Stimulated activated effector memory CD8-positive, alpha-beta T cell treated with anti-CD3 and anti-CD28 coated beads, Interleukin-12 subunit alpha, Interleukin-12 subunit beta, amount 100 ng/mL, for 72 hours (primary cell): ENCODE data around the gene TNFSF8.

ENCODE experiments used
- ATAC-seq: fragments of 150-1000 bp; cut with Tn5 transposase; 2 replicates; pipeline ENCODE4 v1.10.0; 2021
- DNase-seq, 2 donors: peaks; one replicate each; pipeline ENCODE4 v3.0.0; 2021 to 2022; ENCODE audit warnings: low spot score in 2 of 2
- H3K27ac Mint-ChIP-seq: one replicate; pipeline ENCODE4 v1.8.0; 2022; ENCODE audit warnings: mild to moderate bottlenecking, mixed read lengths
- H3K36me3 Mint-ChIP-seq: one replicate; pipeline ENCODE4 v1.8.0; 2022; ENCODE audit warnings: mild to moderate bottlenecking, mixed read lengths
- H3K4me1 Mint-ChIP-seq: one replicate; pipeline ENCODE4 v1.8.0; 2022; ENCODE audit warnings: mixed read lengths
- H3K4me3 Mint-ChIP-seq: one replicate; pipeline ENCODE4 v1.8.0; 2022; ENCODE audit warnings: mild to moderate bottlenecking, mixed read lengths
- H3K9me3 Mint-ChIP-seq: one replicate; pipeline ENCODE4 v1.8.0; 2022; ENCODE audit warnings: mixed read lengths

Gene TNFSF8

DNA sequence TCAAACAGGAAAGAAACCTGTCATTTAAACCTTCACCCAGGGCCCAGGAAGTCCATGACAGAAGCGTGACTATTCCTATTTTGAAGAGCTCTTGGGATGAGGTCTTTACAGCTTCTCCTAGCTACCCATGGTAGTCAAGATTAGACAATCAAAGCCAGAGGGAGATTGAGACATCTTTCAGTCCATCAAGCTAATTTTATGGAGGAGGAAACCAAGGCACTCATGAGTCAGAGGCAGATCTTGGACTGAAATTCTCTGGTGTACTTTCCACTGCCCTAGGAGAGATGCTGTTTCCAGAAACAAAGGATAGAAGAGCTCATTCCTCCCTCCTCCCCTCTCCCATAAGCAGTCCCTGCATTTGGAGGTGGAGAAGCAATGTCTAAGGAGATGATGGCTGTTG lies 9.2 kb downstream of the TNFSF8 start:
- H3K4me1 Mint-ChIP-seq, result peaks cover 59% of the 10 kb centered on the region
- DNase-seq (no peak), ATAC-seq (no peak)
- H3K9me3 Mint-ChIP-seq, result no peaks in the 10 kb centered on the region
- no peak overlapping the region for H3K4me3 Mint-ChIP-seq
- peaks cover 11% of the 10 kb centered on the region for H3K36me3 Mint-ChIP-seq
- H3K27ac Mint-ChIP-seq, result peak overlapping the region; percentile 26

DNA sequence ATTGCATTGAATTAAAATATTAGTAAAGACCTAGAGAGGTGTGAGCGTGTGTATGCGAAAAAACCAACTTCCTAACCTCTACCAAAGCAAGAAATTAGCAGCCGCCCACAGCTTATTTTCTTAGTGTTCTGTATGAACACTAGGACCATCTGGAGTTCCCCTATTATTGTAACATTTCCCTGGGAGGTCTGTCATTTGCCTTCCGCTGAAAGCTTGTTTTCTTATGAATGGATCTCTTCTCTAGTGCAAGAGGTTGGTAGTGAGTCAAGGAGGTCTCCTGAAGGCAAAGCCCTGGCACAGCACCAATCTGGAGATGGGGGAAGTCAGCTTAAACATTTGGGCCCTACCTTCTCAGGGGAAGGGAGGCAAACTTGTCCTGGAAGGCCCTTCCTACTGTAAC lies 10.8 kb downstream of the TNFSF8 start:
- H3K36me3 Mint-ChIP-seq, result peaks cover 18% of the 10 kb centered on the region
- peak; percentile 91 for ATAC-seq
- no peak overlapping the region for H3K4me3 Mint-ChIP-seq
- H3K9me3 Mint-ChIP-seq, result no peaks in the 10 kb centered on the region
- H3K27ac Mint-ChIP-seq, result peak overlapping the region; percentile 49
- no peak for DNase-seq
- peaks cover 57% of the 10 kb centered on the region for H3K4me1 Mint-ChIP-seq

DNA sequence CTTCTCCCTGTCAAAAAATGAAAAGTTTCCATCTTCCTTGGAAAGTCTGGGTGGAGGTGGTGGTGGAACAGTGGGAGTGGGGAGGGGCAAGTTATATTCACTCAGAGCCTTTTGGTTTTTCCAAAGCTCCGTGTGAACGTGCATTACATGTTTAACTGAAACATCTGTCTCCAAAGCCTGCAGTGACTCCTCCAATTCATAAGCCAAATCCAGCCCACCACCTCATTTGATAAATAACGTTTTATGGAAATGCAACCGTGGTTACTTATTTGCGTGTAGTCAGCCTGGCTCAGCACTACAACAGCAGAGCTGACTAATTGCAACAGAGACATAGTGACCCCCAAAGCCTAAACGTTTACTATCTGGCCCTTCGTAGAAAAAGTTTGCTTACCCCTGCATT lies 13.9 kb downstream of the TNFSF8 start:
- peak overlapping the region; percentile 50 for H3K27ac Mint-ChIP-seq
- H3K4me3 Mint-ChIP-seq, result no peak overlapping the region
- H3K4me1 Mint-ChIP-seq, result peaks cover 44% of the 10 kb centered on the region
- no peaks in the 10 kb centered on the region for H3K9me3 Mint-ChIP-seq
- H3K36me3 Mint-ChIP-seq, result peaks cover 23% of the 10 kb centered on the region
- ATAC-seq, result no peak
- DNase-seq, result no peak

DNA sequence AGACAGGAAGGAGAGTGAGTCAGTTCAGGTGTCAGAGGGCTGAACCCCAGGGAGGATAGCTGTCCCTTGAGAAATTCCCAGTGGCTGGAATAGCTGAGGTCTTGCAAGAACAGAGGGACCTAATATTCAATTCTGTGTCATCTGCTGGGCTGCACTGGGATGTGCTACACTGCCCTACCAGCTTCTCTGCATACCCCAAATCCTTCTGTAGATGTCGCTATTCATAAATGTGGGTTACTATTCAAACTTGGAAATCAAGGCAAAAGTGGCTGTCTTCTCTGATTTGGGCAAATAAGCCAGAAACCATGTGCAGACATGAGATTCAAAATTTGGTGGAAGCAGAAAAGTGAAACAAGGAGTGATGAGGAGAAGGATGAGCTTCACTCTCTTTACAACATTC lies 16.3 kb downstream of the TNFSF8 start:
- no peak for ATAC-seq
- DNase-seq, result no peak
- H3K9me3 Mint-ChIP-seq, result no peaks in the 10 kb centered on the region
- H3K4me3 Mint-ChIP-seq, result no peak overlapping the region
- peak overlapping the region; percentile 48 for H3K27ac Mint-ChIP-seq
- peaks cover 23% of the 10 kb centered on the region for H3K36me3 Mint-ChIP-seq
- peaks cover 40% of the 10 kb centered on the region for H3K4me1 Mint-ChIP-seq

DNA sequence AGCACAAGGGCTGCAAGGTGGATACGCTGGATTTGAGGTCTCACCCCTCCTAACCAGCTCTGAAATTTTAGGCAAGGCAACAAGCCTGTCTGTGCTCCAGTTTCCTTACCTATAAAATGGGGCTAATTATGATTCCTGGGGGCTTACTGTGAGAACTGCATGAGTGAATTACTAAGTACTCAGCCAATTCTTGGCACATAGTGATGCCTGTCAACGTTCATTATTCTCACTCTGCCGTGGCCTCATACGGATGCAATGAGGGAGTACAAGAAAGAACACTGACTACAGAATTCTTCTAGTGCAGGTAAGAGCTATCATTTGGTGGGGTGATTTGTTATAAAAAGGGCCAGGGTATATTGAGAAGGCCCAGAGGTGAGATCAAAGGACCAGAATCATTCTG lies 16.7 kb downstream of the TNFSF8 start:
- Mint-ChIP-seq H3K4me3 (no peak overlapping the region), H3K27ac (peak overlapping the region; percentile 48), H3K9me3 (no peaks in the 10 kb centered on the region), H3K4me1 (peaks cover 40% of the 10 kb centered on the region), H3K36me3 (peaks cover 24% of the 10 kb centered on the region)
- DNase-seq (no peak), ATAC-seq (no peak)

DNA sequence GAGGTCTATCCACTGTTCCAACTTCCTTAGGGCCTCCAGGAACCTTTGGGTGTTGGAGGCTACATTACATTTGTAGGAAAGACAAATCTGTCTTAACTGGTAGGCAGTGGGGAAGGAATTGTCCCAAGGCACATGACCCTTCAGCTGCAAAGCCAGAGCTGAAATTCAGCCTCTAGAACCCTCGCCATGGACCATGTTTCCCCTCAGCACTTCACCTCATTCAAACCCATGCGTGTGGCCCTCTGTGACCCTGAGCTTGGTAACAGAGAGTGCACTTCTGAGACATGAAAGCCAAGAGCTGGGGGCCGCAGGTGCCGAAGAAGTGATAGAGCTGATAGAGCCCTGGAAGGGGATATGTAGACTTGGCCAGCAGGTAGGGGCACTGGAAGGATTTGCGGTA lies 17.2 kb downstream of the TNFSF8 start:
- ATAC-seq (no peak), DNase-seq (no peak)
- Mint-ChIP-seq H3K27ac (peak overlapping the region; percentile 48), H3K4me3 (no peak overlapping the region), H3K4me1 (peaks cover 43% of the 10 kb centered on the region), H3K36me3 (peaks cover 28% of the 10 kb centered on the region), H3K9me3 (no peaks in the 10 kb centered on the region)

DNA sequence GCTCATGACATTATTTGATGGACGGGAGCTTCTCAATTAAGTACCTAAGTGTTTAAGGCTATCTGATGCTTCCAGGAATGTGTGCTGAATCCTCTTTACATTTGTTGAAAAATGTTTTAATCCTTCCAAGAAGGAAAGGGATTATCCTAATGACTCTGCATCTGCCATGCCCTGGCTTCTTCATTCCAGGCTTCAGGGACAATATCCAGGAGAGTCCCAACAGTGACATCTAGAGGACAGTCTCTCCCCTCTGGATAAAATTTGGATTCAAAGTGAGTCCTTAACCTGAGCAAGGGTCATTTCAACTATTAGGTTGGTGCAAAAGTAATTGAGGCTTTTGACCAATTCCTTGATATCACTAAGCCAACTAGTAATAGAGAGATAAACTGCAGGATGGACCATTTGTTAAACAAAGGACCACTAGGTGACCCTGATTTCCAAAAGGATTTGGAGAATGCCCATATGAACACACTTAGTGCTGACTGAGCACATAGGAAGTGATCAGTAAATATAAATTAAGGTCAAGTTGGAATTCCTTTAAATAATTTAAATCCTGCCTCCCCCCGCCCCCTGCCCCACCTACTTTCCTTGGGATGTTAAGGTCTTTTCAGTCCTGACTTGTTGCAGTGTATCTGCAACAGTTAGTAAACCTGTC lies 19.1 kb downstream of the TNFSF8 start:
- Mint-ChIP-seq H3K4me1 (peaks cover 54% of the 10 kb centered on the region), H3K4me3 (no peak overlapping the region), H3K9me3 (no peaks in the 10 kb centered on the region), H3K27ac (no peak overlapping the region), H3K36me3 (peaks cover 18% of the 10 kb centered on the region)
- DNase-seq (no peak), ATAC-seq (no peak)

DNA sequence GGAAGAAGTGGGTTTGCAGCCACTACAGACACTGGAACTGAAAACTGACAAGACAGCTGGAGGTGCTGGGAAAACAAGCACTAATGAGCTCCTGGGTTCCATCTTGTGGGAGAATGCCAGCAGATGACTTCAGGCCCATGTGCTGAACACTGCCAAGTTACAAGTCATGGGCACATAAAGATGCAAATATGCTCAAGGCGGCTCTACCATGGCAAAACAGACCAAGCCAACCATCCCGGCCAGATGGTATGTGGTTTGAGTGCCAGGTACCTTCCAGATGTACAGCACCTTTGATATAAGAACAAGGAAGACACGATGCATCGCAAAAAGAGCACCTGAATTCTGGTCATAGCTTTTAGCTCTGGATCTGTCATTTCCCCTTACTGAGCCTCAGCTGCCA lies 19.9 kb downstream of the TNFSF8 start:
- peaks cover 17% of the 10 kb centered on the region for H3K36me3 Mint-ChIP-seq
- DNase-seq, result no peak
- H3K4me1 Mint-ChIP-seq, result peaks cover 54% of the 10 kb centered on the region
- ATAC-seq, result no peak
- no peaks in the 10 kb centered on the region for H3K9me3 Mint-ChIP-seq
- no peak overlapping the region for H3K4me3 Mint-ChIP-seq
- peak overlapping the region; percentile 97 for H3K27ac Mint-ChIP-seq

DNA sequence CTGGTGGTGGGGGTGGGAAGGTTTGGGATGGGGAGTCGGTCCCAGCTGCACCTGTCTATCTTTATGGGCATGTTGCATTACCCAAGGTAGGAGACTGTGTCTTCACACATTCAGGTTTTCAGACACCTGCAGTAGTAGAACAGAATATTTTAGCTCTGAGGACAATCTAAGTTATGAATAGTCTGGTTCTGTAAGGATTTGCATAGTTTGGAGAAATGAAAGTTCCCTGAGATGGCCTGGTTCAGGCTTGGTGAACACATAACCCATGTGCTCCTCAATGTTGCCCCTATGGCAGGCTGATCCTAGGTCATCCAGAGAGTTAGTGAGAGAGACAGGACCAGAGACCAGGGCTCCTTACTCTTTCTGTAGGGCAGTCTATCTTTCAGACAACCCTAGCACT lies 20.7 kb downstream of the TNFSF8 start:
- H3K4me1 Mint-ChIP-seq, result peaks cover 50% of the 10 kb centered on the region
- H3K27ac Mint-ChIP-seq, result peak overlapping the region; percentile 97
- H3K36me3 Mint-ChIP-seq, result peaks cover 11% of the 10 kb centered on the region
- ATAC-seq (no peak), DNase-seq (no peak)
- H3K9me3 Mint-ChIP-seq, result no peaks in the 10 kb centered on the region
- peak overlapping the region; percentile 61 for H3K4me3 Mint-ChIP-seq

DNA sequence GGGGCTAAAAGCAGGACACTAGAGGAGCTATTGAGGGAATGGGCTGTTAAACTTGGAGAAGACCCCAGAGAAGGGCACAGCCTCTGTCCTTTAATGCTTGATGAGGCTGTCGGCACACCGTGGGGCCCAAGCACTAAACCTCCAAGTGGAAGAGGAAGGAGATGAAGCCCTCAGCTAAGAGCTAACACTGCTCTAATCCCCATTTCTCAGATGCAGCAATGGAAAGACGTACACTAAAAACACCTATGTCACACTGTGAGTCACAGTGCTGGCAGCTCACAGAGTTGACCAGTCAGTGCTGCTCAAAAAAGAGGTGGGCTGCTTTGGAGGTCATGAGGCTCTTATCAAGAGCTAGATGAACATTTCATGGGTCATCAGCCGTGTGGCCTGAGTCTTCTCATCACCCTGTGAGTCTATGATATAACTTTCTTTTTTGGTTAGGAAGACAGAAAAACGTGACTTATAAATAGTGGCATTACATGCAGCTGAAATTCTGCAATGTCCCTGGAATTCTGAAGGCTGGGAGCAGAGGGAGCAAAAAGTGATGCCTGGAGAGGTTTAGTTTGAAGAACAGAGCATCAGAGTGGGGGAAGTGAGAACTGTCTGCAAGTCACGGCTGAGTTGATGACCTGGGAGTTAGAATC lies 21.5 kb downstream of the TNFSF8 start:
- Mint-ChIP-seq H3K4me1 (peaks cover 45% of the 10 kb centered on the region), H3K27ac (peak overlapping the region; percentile 97), H3K36me3 (peaks cover 11% of the 10 kb centered on the region), H3K9me3 (no peaks in the 10 kb centered on the region), H3K4me3 (peak overlapping the region; percentile 61)
- peak; percentile 92 for ATAC-seq
- no peak for DNase-seq

DNA sequence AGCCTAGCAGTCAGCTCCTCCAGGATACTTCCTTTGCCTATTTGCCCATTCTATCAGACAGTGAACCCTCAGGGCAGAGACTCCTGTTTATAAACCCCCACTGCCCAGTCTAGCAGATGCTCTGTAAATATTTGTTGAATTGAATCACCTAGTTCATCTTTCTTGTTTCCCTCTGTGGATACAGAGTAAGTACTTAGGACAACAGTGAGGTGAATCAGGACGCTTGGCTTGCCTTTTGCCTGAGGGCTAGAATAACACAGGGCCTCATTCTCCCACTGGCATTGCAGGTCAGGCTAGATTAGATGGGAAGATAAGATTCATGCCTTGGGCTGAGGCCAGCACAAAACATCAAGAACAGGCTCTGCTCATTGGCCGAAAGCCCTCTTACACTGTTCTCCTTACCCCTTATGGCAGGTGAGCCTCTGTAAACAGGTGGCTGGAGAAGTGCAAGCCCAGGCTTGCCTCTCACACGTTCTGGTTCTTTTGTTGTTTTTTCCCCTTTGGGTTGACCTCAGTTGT lies 22.2 kb downstream of the TNFSF8 start:
- H3K4me3 Mint-ChIP-seq, result peak overlapping the region; percentile 61
- peaks cover 14% of the 10 kb centered on the region for H3K36me3 Mint-ChIP-seq
- peaks cover 49% of the 10 kb centered on the region for H3K4me1 Mint-ChIP-seq
- H3K9me3 Mint-ChIP-seq, result no peaks in the 10 kb centered on the region
- DNase-seq, result no peak
- peak overlapping the region; percentile 97 for H3K27ac Mint-ChIP-seq
- peak; percentile 67 for ATAC-seq

DNA sequence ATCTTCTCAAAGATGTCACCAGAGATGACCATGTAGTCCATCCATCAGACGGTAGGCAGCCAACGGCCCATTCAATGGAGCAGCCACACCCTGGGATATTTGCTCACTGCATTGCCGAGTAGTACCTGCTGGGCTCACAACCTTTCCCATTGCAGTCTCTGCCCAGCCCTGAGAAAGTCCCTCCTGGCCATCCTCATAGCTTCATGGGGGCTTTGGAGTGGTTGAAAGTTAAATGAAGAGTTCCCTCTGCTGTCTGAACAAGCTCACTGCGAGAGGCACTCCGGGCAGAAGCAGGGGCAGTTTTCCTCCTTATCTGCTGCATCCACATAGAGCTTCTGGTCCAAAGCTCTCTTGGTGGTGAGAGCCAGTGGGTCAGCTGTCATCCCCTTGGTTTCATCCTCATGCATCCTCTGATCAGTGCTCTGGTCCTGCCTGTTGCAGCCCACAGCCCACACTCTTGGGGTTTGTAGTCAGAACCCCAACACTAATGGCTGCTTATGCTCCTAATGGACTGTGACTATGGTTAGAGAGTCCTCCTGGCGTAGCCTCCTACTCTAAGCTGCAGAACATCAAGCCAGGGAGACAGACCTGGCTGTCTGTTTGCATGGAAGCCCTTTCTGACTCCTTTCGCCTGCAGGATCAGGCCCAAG lies 23.3 kb downstream of the TNFSF8 start:
- ATAC-seq (peak; percentile 38), DNase-seq (no peak)
- no peaks in the 10 kb centered on the region for H3K9me3 Mint-ChIP-seq
- peaks cover 60% of the 10 kb centered on the region for H3K4me1 Mint-ChIP-seq
- H3K4me3 Mint-ChIP-seq, result no peak overlapping the region
- H3K27ac Mint-ChIP-seq, result peak overlapping the region; percentile 97
- H3K36me3 Mint-ChIP-seq, result peaks cover 23% of the 10 kb centered on the region

DNA sequence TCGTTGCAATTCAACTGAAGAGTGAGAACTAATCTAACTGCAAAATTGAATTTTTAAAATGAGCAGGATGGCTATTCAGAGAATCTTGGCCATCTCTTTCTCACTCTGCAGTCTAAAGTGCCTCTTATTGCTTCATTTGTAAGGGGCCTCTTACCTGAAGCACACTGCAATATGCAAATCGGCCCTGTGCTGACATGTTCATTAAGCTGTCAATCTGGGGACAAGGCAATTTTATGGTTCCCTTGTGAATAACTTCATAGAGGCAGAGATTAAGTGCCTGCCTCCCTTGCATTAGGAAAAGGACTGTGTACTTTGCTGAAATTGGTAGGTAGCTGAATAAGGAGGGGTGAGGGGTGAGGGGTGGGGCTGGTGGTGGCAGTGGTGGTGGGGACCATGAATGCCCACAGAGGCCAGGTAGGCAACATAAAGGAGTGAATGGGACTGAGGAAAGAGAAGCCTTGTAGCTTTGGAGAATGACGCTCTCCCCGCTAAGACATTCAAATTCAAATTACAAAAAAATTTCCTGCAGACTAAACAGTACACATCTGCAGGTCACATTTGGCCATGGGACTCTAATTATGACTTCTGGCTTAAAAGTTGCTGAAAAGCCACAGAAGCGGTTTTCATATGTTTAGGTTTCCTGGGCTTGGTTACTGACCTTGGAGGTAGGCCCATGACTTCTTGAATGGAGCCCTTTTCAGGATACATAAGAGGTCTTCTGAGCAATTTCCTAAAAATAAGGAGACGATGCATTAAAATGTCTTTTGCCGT lies 25.0 kb downstream of the TNFSF8 start:
- no peak overlapping the region for H3K27ac Mint-ChIP-seq
- DNase-seq, result no peak
- no peak for ATAC-seq
- no peaks in the 10 kb centered on the region for H3K9me3 Mint-ChIP-seq
- H3K36me3 Mint-ChIP-seq, result peaks cover 23% of the 10 kb centered on the region
- H3K4me1 Mint-ChIP-seq, result peaks cover 77% of the 10 kb centered on the region
- H3K4me3 Mint-ChIP-seq, result no peak overlapping the region

DNA sequence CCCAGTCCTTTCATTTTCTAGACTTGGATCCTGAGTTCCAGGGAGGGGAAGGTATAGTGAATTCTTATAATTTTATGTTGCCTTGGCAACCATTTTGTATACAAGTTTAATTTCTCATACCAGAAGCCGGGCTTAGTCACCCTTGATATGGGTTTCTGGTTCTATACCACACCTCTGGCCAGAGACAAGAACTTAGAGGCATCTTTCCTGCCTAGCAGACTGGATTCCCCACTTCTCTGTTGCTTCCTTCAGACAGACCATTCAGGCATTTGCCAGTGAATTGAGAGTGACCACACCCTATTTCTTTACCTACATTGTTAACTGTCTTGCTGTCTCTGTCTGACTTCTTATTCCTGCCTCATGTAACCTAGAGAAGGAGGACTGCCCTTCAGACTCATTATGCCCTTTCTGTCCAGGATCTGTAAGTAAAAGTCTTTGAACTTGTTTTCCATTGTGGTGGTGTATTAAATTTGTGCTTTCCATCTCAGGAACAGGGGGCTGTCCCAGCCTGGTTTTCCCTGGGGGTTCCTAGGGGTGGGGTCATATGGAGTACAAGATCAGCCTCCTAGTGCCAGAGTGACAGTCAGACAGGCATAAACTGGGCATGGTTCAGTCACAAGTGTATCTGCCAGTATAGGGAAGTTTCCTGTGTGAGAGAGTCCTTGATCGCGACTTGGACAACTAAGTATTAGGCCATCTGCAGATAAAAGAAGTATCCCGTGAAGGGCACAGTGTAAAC lies 27.4 kb downstream of the TNFSF8 start:
- Mint-ChIP-seq H3K4me3 (peak overlapping the region; percentile 60), H3K27ac (peak overlapping the region; percentile 95), H3K4me1 (peaks cover 56% of the 10 kb centered on the region), H3K36me3 (peaks cover 17% of the 10 kb centered on the region), H3K9me3 (no peaks in the 10 kb centered on the region)
- peak; percentile 85 for ATAC-seq
- peak in 1 of 2 donors; percentile 69 for DNase-seq
